Stimulated activated naive CD4-positive, alpha-beta T cell (primary cell): ENCODE results near the gene C20orf204.

Source experiments
- DNase-seq, 6 experiments: peaks; one replicate each; lab custom pipeline; 2025; lab: John Stamatoyannopoulos, UW

Gene C20orf204

DNA sequence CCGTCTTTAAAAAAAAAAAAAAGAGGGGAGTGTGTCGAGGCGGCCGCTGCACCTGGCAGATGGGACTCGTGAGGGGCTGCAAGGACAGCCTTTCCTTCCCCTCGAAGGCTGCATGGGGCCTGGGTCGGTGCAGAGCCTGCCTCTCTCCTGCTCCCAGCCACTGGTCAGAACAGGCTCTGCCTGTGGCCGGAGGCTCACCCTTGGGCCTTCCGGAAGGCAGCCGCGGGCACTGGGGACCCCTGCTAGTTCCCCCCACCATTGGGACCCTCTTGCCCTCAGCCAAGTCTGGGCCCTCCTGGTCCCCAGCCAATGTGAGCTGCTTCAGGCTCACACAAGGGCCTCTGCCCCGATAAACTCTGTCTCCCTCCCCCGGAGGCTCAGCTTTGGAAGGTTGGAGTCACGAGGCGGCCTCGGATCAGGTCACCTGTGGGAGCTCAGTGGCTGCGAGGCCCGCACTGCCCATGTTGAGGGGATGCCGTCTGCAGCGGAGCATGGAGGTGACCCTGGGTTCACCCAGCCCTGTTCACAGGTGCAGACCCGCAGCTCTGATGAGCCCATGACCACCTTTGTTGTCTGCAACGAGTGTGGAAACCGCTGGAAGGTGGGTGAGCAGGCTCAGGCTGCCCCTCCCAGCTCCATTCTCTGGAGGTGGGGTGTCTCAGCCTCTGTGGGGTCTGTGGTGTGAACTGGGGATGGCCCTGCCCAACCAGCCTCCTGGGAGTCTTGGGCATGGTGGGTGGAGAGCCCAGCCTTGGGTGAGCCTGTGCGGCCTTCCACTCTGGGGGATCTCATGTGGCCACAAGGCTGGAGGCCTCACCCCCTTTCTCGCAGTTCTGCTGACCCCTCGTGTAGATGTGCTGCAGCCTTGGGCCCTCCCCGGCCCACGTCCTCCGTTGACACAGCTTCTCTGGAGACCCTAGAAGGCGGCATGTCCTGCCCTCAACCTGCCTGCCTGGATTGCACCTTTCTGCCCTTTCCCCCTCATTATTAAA is 35.7 kb downstream of the C20orf204 start:
- DNase-seq, result no peak

DNA sequence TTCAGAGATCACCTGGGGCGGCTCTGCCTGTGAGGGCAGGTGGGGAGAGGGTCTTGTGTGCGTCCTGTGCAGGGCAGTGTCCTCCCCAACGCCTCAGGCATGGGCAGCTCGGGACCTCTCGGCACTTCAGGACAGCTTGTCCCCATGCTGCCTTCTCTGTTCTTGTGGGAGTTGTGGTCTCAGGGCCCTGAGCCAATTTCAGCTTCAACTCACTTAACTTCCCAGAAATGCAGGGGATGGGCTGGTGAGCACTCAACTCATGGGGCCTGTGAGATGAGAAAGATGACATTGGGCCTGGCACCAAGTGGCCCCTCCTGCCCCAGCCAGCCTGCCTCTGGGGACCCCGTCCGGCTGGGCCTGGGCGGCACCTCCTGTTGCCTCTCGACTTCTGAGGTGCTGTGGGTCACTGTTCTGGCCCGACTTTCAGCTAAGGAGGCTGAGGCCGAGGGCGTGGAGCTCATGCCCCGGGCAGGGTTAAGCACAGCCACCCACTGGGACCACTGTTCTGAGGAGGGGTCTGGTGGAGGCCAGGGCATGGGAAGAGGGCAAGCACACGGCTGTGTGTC is 36.6 kb downstream of the C20orf204 start:
- no peak for DNase-seq

DNA sequence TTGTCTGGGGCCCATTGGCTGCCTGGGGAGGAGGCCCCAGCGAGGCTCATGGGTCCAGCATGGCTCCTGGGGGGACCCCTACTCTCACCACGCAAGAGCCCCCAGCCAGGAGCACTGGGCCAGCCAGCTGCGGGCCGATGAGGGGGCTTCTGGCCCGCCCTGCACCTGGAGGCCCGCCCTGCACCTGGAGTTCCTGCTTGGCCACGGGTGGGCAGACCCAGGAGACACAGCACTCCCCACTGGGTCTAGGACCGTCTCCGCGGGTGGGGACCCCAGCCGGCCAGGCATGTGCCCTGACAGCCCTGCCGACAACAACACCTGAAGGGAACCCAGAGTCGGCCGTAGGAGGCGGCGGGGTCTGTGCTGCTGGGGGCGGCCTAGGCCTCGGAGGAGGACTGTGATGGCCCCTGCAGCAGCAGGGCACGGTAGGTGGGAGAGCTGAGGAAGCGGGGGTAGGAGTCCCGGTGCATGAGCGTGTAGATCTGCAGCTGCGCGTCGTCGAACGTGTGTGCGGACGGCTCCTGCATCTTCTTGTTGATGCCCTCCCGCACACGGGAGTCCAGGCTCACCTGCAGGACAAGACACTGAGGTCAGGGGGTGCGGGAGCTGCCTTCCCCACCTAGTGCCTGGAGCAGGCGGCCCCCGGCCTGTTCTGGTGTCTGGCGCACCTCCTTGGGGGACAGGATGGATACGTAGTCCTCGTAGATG is 37.6 kb downstream of the C20orf204 start:
- no peak for DNase-seq

- DNase-seq, result no peak
Observed at GRCh38 chr20:64074184-64074789, 38.3 kb downstream of the C20orf204 start.

DNA sequence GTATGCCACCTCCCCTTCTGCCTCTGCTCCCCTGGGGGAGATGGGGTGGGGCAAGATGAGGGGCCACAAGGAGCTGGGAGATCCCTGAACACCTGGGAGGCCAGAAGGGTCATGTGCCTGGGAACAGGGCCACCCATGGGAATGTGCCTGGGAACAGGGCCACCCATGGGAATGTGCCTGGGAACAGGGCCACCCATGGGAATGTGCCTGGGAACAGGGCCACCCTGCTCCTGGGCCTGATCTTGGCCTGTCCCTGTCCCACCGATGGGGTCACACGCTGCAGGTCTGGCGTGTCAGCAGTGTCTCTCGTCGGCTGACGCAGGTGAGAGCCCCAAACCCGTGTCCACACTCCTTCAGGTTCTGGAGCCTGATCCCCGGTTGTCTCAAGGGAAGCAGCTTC is 39.0 kb downstream of the C20orf204 start:
- no peak for DNase-seq

DNA sequence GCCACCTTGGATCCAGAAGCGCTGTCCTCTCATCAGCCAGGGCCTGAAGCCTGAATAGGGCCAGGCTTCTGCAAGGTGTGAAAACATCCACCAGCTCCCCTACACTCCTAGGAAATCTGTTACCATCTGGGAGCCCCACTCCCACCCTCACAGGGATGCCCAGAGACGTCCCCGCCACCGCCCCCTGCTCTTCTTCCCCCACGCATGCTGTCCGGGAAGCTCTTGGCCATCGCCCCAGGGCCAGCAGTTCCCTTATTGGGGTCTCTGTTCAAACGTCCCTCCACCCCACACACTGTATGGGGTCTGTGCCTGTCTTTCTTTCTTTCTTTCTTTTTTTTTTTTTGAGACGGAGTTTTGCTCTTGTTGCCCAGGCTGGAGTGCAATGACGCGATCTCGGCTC is 39.6 kb downstream of the C20orf204 start:
- no peak for DNase-seq

DNA sequence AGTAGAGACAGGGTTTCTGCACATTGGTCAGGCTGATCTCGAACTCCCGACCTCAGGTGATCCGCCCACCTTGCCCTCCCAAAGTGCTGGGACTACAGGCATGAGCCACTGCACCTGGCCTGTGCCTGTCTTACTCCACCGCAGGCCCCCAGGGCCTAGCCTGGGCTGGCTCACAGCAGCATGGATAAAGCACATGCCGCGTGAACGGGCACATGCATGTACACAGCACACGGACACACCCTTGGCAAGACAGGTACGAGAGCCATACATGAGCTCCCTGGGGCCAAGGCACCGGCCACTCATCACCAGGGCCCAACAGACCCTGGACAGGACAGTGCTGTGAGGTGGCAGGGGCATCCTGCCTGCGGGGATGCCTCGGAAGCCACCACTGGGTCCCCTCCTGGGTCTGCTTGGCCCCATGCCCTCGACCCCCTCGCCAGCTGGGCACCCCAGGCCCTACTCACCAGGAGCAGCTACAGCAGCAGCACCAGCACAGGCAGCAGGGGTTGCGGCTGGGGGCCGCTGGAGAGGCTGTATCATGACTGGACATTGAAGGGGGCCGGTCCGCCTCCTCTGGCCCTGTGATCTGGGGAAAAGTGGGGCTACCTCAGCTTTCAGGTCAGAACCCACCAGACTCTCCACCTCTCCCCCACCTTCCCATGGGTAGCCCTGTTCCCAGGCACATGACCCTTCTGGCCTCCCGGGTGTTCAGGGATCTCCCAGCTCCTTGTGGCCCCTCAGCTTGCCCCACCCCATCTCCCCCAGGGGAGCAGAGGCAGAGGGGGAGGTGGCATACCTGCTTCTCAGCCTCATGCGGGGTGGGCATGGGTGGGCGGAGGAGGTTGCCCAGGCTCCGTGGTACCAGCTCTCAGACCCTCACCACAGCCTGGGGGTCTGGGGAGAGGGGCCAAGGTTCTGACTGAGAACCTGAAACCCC is 40.3 kb downstream of the C20orf204 start:
- DNase-seq, result no peak

DNA sequence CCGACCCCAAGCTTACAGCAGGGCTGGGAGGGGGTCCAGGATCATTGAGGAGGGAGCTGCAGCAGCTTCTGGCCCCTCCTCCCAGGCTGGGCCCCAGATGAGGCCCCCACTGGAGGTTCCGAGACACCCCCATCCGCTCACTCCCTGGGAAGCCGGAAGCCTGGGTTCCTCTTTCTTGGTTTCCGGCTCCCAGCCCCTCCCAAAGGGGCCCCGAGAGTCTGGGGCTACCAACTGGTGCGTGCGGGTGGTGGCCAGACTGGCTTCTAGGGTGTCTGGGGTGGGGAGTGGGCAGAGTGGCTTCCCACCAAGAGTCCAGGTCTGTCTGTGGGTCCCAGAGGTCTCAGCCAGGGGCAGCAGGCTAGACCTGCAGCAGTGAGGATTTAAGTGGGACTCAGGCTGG is 41.1 kb downstream of the C20orf204 start:
- peak in 3 of 6 experiments; percentile 9 to 44 (median 22) for DNase-seq

- DNase-seq, result peak in 1 of 6 experiments; percentile 49
Observed at GRCh38 chr20:64077541-64077875, 41.5 kb downstream of the C20orf204 start.

DNA sequence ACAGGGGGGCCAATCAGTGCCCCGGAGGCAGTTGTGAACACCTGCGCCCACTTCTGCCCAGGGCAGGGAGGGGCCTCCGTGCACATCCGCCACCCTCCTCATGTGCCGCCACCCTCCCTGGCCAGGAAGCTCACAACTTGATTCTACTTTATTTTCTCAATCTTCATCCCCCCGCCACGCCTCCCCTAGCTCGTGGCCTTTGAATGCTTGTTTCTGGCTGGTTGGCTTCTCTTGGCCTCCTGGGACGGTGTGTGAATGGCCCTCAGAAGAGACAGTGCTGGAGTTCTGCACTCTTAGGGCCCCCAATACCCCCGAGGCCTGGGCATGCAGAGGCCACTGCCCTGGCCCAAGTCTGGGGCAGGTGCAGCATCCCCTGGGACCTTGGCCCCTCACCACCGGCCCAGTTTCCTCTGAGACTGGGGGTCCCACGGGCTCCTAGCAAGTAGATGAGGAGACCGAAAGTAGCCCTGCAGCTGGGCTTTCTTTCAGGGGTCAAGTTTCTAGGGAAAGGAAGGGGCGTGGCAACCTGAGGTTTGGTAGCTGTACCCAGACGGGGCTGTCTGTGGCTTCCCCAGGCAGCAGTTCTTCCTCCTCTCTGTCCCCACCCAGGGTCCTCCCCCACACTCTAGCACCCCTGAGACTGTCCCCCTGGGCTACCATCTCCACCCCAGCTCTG is 42.0 kb downstream of the C20orf204 start:
- peak; percentile 34 to 69 (median 58) for DNase-seq

- no peak for DNase-seq
Observed at GRCh38 chr20:64078934-64079272, 42.9 kb downstream of the C20orf204 start.

DNA sequence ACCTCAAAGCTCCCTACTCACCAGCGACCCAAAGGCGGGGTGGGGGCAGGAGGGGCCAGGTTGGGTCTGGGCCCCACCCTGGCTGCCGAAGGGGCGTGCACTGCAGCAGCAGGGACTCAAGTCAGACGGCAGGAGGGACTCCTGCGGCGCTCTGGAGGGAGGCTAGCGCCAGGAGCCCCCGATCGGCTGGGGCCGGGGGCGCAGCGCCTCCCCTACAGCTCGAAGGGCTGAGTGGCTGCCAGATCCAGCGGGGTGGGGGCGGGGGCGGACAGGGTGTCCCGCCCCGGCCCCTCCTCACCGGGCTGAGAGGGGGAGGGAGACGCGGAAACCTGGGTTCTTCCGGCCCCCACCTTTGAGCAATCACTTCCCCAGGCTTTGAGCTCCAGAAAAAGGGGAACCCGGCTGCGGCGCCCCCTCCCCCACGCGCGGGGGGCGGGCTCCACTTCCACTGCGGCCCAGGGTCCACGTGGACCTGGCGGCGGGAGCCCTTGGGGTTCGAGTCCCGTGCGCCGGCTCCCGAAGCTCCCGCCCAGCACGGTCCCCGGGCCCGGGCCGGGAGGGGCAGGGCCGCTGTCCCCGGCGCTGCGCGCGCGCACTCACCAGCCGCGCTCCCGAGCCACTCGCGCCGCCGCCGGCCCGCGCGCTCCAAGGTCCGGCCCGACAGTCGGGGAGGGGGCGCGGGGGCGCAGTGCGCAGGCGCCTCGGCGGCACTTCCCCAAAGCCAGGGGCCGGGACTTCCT is 43.5 kb downstream of the C20orf204 start, which contains the start of gene RGS19:
TSS of gene RGS19 (minus strand) at position 246 of the 740 bp plus-strand sequence. CDS start 2,632 bp downstream, outside the sequence.
- peak; percentile 45 to 71 (median 62) for DNase-seq

DNA sequence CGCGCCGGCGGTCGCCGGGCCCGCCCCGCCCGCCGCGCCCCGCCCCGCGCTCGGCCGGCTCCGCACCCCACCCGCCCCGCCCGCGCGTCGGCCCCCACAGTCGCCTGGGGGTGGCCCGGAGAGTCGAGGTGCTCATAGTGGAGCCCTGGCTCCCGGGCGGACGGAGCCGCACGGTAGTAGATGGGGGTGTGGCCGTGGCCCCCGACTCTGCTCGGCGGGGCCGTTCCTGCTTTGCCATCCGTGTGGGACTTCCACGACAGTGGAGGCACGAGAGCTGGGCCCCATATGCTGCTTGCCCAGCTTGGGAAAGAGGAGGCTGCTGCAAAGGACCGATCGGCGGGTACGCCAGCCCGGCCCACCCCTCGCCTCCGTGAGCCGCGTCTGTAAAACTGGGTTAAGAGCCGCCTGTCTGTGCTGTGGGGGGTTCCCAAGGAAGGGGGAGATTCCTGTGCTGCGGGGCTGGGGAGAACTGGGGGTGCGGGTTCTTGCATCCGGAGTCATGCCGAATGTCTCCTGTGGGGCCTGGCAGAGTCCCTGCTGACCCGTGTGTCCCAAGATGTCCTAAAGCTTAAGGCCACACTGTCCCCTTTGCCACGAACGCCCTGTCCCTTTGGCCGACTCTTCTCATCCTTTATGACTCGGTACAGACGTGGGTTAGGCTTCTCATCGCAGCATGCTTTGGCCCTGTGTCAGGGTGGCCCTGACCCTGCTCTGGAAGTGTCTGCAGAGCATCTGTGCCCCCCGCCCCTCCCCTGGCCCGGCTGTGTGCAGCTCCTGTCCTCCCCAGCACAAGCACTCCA is 44.2 kb downstream of the C20orf204 start, which contains the start of gene OPRL1:
TSS of gene OPRL1 (plus strand) at position 70 of the 800 bp plus-strand sequence. CDS start 12,639 bp downstream, outside the sequence.
- peak in 5 of 6 experiments; percentile 26 to 68 (median 55) for DNase-seq

GRCh38 chr20:64080813-64081623 is 45.0 kb downstream of the C20orf204 start:
- DNase-seq, result peak in 1 of 6 experiments; percentile 29

DNA sequence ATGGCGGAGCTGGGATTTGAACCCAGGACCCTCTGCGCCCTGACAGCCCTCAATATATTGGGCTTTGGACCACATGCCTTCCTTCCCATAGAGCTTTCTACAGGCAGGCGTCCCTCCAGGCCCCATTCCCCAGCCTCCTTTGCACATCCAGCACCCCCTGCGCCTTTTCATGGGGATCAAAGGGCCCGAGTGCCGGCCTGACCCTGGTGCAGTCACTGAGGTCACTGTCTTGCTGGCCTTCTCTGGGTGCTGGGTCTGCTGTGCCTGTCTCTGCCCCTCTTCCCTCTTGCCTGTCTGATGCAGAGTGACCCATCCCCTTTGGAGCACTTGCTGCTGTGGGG is 45.6 kb downstream of the C20orf204 start:
- no peak for DNase-seq

GRCh38 chr20:64082126-64082731 is 46.2 kb downstream of the C20orf204 start:
- peak in 1 of 6 experiments; percentile 43 for DNase-seq

GRCh38 chr20:64082820-64083377 is 46.9 kb downstream of the C20orf204 start:
- DNase-seq, result no peak
